Epithelial cell of proximal tubule (primary cell): ENCODE data around the gene GFOD2. TPM values are rescaled to one million over a fixed set of nuclear protein-coding genes. Genes with fewer than 3 reads are reported as not detected.

Source experiments
- DNase-seq: peaks from one replicate; pipeline ENCODE4 v3.0.0-alpha.2; 2011; ENCODE audit warnings: low read depth
- H3K4me3 ChIP-seq: 2 replicates; pipeline ENCODE4 v1.5.1; 2011; ENCODE audit warnings: low read depth, mild to moderate bottlenecking, low read length
- total RNA-seq: library from RNA; depleted of rRNA; stranded (reverse); fragments of >200 nt; gene quantifications from 2 replicates; pipeline ENCODE4 v1.2.3, GENCODE V29; 2015
- TF ChIP-seq, protein P1 (sequence below): conservative IDR thresholded peaks from 2 replicates; pipeline ENCODE4 v1.5.1; 2012; ENCODE audit warnings: low read depth, mild to moderate bottlenecking, low read length

GFOD2 gene
- total RNA-seq, 1 donor from 2014 or later, result 16.1 TPM

DNA sequence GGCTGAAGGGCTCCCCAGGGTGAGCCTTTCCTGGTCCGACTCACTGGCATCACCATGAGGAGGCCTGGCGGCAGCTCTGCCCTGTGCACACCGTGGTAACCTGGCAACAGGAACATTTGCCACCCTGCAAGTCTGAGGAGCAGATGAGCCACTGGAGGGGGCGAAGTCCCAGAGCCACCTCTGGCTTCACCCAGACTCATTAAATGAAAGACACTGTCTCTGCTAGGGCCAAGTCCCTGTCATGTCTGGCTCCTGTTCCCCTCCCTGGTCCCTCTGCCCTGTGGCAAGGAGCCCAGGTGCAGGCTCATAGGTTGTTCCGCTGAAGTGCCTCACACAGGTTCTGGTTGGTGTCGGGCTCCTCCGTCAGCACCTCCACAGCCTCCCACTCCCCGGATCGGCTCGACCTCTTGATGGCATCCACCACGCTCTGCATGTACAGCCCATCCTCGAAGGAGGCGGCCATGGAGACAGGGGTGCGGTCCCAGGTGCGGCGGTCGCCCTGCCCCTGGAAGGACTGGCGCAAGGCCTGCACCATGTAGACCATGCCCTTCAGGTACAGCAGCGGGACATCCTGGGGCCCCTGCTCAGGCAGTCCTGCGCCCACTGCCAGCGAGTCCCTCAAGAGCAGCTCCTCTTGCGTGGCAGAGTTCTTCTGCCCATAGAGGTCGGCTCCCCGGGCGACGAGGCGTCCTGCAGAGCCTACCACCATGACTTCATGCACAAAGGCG lies 44.1 kb downstream of the GFOD2 start:
- no peak for DNase-seq
- TF ChIP-seq, protein P1, sequence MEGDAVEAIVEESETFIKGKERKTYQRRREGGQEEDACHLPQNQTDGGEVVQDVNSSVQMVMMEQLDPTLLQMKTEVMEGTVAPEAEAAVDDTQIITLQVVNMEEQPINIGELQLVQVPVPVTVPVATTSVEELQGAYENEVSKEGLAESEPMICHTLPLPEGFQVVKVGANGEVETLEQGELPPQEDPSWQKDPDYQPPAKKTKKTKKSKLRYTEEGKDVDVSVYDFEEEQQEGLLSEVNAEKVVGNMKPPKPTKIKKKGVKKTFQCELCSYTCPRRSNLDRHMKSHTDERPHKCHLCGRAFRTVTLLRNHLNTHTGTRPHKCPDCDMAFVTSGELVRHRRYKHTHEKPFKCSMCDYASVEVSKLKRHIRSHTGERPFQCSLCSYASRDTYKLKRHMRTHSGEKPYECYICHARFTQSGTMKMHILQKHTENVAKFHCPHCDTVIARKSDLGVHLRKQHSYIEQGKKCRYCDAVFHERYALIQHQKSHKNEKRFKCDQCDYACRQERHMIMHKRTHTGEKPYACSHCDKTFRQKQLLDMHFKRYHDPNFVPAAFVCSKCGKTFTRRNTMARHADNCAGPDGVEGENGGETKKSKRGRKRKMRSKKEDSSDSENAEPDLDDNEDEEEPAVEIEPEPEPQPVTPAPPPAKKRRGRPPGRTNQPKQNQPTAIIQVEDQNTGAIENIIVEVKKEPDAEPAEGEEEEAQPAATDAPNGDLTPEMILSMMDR, result no peak
- H3K4me3 ChIP-seq, result no peak overlapping the region

DNA sequence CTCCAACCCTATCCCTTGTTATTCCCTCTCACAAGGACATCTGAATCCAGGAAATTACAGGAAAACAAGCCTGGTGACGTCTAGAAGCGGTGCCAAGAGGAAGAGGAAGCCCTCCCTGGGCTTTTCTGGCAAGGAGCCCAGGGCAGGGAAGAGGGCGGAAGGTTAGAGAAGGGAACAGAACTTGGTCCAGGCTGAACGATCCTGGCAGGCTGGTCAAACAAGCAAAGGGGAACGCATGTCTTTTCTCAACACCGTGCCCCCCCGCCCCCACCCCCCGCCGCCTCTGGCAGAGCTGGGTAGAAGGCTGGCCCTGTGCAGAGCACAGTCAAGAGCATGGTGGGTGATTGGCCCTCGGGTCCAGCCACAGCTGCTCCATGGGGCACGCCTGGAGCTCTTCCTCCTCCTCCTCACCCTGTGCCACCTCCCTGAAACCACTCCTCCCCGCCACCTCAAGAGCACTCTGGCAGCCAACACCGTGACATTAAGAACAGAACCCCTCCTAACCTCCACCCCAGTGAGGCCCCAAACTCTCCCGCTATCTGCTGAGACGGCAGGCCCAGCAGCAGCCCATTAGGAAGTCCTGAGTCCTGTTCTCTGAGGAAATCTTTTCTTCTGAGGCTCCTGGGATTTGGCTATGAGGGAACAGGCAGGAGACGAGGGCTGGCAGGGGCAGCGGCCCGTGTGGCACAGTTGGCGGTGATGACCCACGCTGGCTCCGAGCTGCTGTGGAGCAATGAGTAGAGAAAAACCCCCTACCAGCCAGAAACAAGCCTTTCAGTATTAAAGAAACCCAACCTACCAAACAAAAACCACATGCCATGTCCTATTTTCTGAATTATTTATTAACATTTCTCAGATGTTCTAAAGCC lies 45.2 kb downstream of the GFOD2 start:
- H3K4me3 ChIP-seq, result no peak overlapping the region
- TF ChIP-seq, protein P1, result no peak
- DNase-seq, result no peak

DNA sequence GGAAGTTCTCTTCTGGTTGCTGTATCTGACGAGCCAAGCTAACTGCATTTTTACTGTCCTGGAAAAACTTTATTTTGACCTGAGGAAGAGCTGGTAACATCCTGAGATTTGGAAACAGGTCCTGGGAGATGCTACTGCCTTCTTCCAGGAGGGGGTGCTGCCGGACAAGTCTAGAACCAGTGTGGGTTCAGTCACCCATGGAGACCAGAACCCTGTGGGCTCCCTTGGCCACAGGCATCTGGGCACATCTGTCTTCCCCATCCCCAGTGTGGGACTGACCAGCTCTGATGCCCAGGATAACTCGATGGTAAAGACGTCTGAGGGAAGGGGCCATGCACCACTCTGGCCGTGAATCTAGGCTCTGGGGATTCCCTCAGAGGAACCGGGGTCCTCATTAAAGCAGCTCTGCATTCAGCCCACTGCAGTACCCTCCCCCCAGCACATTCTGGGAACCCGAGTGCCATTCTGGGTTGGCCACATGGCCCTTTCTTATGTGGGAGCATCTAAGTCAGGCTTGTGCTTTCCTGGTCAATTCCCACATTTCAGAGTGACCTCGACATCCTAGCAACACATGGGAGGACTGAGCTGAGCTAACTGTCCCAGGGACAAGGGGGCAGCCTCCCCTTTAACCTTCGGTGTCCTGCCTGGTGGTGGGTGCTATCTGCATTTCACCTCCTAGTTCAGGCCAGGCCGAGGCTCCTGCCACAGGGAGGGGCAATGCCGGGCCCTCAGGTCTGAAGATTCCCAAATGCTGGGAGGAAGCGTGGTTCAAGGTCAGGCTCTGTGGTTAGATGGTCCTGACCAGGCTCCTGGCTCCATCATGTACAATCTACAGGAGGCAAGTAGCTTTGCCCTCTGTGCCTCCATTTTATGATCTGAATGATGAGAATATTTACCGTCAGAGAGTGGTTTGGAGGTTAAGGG lies 46.1 kb downstream of the GFOD2 start:
- no peak overlapping the region for H3K4me3 ChIP-seq
- no peak for DNase-seq
- TF ChIP-seq, protein P1, result peak; percentile 91

DNA sequence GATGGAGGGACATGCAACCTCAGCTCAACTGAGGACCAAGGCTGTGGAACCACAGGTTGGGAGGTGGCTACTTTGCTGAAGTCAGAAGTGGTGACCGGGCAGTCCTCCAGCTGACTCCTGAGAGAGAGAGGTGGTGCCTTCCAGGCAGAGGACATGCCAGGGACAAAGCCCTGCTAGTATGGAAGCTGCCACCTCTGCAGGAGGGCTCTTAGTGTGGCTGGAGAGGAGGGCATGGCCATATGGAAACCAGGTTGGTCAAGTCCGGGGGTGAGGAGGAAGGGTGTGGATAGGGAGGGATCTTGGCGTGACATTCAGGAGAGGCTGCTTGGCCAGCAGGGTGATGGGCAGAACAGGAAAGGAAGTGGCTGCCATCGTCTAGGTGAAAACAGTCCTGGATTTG lies 46.8 kb downstream of the GFOD2 start:
- no peak for DNase-seq
- H3K4me3 ChIP-seq, result no peak overlapping the region
- TF ChIP-seq, protein P1, result no peak

DNA sequence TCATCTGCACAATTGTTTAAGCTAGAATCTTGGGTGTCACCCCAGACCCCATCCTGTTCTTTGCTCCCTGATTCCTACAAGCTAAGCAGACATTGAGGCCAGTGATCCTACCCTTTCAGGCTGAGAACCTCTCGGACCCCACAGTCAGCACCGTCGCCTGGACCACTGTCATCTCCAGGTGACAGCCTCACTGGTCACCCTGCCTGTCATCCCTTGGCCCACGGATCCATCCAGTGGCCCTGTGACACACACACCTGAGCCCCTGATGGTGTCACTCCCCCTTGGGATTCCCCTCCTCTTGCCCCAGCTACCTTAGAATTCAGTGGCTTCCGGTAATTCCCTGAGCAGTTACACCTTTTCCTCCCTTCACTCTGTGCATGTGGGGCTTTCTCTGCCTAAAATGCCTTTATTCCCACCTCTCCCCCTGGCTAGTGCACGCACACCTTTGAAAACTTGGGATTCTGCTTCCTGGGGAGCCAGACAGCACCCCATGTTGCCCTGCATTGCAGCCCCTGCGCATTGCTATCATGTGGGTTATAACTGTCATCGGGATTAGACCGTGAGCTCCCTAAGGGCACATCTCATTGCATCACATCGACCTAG lies 49.5 kb downstream of the GFOD2 start:
- no peak for DNase-seq
- H3K4me3 ChIP-seq, result no peak overlapping the region
- TF ChIP-seq, protein P1, result no peak

DNA sequence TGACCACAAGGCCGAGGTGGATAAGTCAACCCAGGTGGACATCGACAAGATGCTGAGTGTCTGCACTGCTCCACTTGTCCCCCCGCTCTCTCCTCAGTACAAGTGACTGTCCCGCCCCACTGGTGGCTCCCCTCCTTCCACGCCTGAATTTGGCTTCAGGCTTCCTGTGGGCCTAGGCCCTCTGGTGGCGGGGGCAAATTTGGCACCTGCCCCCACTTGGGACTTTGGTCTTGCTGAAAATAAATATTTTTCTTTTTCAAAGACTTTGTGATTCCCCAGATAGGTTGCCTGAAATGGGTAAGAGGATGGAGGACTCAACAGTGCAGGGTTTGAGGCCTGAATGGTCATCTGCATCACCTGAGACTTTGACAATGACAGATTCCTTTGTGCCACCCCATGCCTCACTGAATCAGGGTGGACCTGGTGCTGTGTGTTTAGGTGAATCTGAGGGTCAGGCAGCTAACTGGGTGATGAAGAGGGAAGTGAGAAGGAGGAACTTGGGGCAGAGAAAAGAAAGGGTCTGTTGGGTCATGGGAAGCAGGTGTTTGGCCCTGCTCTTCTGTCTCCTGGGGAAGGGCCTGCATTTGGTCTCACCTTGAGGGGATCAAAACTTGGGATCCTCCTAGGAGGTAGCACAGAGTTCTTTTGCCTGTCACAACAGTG lies 50.5 kb downstream of the GFOD2 start:
- no peak for DNase-seq
- TF ChIP-seq, protein P1, result no peak
- H3K4me3 ChIP-seq, result no peak overlapping the region
